A549 treated with DMSO at 1 μM for 4 hours (cell line): Measurements from ENCODE around the gene TMEM185A. TPM values are rescaled to one million over a fixed set of nuclear protein-coding genes. Genes with fewer than 3 reads are reported as not detected.

ENCODE experiments used
- total RNA-seq: library from RNA; stranded (reverse); fragments of 200-300 nt; extraction: Qiagen RNA extraction; gene quantifications from 5 replicates; pipeline ENCODE4 v1.2.3, GENCODE V29; 2022; ENCODE audit warnings: low read depth

The TMEM185A gene
- 25.2 to 31.0 TPM (median 27.6 TPM) in 5 replicates for total RNA-seq

GRCh38 chrX:149631234-149632165, at the start of gene TMEM185A:
Gene TMEM185A (minus strand): TSS chrX:149631792. CDS start chrX:149631580, 212 bp downstream.

GRCh38 chrX:149595214-149595613, 36.4 kb downstream of the TMEM185A start, which contains the start of gene HSFX2:
Gene HSFX2 (minus strand): TSS chrX:149595314. CDS start chrX:149594700, 614 bp downstream.

GRCh38 chrX:149587359-149587758, 44.2 kb downstream of the TMEM185A start, which contains the start of gene MAGEA9B:
Gene MAGEA9B (minus strand): TSS chrX:149587459. CDS start chrX:149583179, 4,280 bp downstream.

GRCh38 chrX:149549701-149550100, 81.9 kb downstream of the TMEM185A start, which contains the start of gene HSFX3:
Gene HSFX3 (minus strand): TSS chrX:149549924. CDS start chrX:149549852, 72 bp downstream.

Other genes with a start within 250 kb of the TMEM185A start
- gene IDS, start 126.5 kb downstream of the TMEM185A start, total RNA-seq, result 106 to 121 TPM (median 116 TPM) in 5 replicates
- gene EOLA1, start 90.8 kb downstream of the TMEM185A start, total RNA-seq, result 21.3 to 22.9 TPM (median 22.2 TPM) in 5 replicates
- gene HSFX3, start 81.9 kb downstream of the TMEM185A start, total RNA-seq, result not detected in 5 replicates
- 0.07 TPM in 1 of 5 replicates, not detected in the others for gene MAGEA9B, start 44.3 kb downstream of the TMEM185A start, total RNA-seq
- 0.13 TPM in 1 of 5 replicates, not detected in the others for gene HSFX2, start 36.5 kb downstream of the TMEM185A start, total RNA-seq
- gene MAGEA11, start 80.3 kb upstream of the TMEM185A start, total RNA-seq, result not detected in 5 replicates
- 0.28 to 0.48 TPM (median 0.32 TPM) in 4 of 5 replicates, not detected in the other for gene HSFX1, start 142.3 kb upstream of the TMEM185A start, total RNA-seq
- not detected in 5 replicates for gene MAGEA9, start 150.1 kb upstream of the TMEM185A start, total RNA-seq
- not detected in 5 replicates for gene MAGEA8, start 249.4 kb upstream of the TMEM185A start, total RNA-seq